ENCODE results near the gene ANKRD18B.
"Not testable (repeated sequence)": the region's sequence is repeated elsewhere in the genome, so short reads cannot be mapped to it uniquely, and the experiment has no call there.

DNA sequence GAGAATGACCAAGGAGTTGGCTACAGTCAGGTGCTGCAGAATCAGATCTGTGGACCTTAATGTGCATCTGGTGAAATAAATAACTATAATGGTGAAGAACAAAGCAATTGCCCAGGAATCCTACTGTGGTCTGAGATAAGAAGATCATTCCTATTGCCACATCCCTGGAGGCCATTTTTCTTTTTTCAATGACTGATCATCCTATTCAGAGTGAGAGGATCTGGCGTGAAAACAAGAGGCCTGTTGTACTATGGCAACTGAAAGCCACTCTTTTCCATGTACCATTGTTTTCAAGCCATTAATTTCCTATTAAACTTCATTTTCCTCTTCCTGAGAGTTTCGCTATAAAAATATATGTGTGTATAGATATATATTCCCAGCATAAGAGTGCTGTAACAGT, 11.5 kb upstream of the ANKRD18B start:
- not testable (repeated sequence) for TF ChIP-seq CTCF (IDR thresholded peaks at IDR 0.05; ENCODE audit: low read length); EZH2 (IDR thresholded peaks at IDR 0.05; ENCODE audit: borderline replicate concordance, low read length)
